ENCODE results near the gene CFAP52. TPM values are rescaled to one million over a fixed set of nuclear protein-coding genes. Genes with fewer than 3 reads are reported as not detected.

Gene CFAP52, protein sequence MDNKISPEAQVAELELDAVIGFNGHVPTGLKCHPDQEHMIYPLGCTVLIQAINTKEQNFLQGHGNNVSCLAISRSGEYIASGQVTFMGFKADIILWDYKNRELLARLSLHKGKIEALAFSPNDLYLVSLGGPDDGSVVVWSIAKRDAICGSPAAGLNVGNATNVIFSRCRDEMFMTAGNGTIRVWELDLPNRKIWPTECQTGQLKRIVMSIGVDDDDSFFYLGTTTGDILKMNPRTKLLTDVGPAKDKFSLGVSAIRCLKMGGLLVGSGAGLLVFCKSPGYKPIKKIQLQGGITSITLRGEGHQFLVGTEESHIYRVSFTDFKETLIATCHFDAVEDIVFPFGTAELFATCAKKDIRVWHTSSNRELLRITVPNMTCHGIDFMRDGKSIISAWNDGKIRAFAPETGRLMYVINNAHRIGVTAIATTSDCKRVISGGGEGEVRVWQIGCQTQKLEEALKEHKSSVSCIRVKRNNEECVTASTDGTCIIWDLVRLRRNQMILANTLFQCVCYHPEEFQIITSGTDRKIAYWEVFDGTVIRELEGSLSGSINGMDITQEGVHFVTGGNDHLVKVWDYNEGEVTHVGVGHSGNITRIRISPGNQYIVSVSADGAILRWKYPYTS
- 0.36 and 0.65 TPM in 2 replicates for total RNA-seq

DNA sequence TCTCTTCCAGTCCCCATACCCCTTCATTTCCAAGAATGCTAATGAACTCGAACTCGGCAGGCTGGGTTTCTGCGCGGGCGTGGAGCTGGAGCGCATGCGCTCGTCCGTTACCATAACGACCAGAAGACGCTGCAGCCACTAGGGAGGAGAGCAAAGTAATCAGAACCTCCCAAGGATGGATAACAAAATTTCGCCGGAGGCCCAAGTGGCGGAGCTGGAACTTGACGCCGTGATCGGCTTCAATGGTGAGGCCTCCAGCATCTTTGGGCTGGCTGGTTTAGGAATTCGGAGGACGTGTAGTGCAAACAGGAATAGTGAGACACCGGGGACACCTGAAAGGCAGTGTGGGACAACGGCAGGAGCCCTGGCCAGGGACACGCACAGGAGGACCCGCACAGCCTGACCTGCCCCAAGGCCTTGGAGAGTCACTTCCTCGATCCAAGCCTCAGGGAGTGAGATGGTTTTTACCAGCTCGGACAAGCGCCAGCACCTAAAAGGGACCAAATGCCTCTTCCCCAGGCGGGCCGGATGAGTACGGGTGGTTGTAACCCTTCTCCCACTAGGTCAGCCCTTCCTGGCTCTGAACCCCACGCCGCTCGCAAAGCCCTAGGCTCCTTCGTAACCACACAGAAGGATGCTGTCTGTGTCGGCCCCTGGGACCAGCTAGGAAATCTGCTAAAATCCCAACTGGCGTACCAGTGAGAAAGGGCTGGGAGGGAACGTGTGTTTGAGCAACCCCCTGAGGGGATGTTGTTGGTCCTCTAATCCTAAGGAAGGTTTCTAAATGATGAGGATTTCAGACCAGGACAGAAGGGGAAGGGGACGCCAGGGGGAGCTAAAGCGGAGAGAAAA lies at the start of gene CFAP52:
CFAP52 (plus strand) TSS at position 122 of the 852 bp plus-strand sequence; CDS start at position 176, 54 bp downstream.

DNA sequence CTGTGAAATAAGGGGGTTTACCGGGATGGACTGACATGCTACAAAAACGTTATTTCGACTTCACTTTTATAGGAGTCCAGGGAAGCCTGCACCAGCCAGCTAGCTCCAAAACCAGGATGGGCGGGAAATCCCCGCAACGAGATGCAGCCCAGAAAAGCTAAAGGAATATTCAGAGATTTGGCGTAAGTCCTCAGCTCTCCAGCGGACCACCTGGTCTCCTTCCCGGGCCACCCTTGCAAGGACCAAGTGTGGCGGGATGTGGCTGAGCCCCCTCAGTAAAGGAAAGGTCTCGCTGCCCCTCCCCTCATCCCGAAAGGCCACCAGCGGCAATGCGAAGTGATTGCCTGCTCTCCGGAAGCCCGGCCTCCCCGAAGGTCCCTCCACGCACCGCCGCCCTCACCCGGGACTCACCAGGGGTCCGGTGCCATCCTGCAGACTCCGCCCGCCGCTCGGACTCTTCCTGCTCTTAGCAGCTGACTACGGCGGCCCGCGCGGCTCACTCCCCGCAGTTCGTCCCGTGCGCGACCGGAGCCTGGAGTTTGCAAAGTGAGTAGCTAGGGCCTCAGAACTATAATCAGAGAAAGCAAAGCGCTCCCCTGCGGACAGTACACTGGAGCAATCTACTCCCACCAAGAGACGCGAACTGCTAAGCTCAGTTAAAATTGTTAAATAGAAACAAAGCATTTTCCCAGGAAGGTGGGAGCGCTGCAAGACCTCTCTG lies 901 bp upstream of the CFAP52 start, which contains the start of gene STX8:
STX8 (minus strand) TSS at position 440 of the 721 bp plus-strand sequence; CDS start at position 428, 12 bp downstream.

DNA sequence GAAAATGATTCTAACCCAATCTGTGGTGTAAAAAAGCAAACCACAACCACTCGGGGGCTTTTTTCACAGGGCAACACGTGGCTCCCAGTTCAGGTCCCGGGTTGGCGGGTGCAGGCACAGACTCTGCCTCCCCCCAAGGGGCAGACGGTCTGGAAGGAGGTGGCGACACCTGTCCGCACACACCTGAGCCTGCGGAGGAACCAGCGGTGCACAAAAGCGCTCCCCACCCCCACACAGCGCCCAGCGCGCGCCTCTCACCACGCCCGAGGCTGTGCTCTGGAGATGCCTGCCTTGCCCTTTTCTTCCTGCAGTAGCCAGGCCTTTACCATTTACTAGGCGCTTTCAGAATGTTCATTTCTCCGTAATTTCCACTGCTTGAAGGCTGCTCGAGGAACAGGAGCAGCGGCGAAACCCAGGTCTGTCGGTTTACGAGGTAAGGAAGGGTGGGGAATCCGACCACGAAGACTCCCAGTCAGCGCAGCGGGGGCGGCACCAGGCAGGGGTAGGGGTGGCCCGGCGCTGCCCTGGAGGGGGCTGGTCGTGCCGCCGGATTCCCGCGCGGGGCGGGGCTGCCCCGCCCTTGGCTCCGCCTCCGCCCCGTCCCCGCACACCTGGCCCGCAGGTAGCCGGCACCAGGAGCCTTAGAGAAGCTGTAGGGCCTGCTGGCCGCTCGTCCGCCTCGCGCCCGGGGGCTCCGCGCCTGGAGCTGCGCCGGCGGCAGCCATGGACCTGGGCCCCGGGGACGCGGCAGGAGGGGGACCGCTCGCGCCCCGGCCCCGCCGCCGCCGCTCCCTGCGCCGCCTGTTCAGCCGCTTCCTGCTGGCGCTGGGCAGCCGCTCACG lies 68.7 kb downstream of the CFAP52 start, which contains the start of gene USP43:
USP43 (plus strand) TSS at position 608 of the 842 bp plus-strand sequence; CDS start at position 724, 116 bp downstream.

Other genes with a start within 250 kb of the CFAP52 start
- 46.4 and 60.4 TPM in 2 replicates for gene STX8, start 822 bp upstream of the CFAP52 start, total RNA-seq
- gene USP43, start 68.9 kb downstream of the CFAP52 start, total RNA-seq: 0.49 TPM in 2 replicates
- not detected in 2 replicates for gene DHRS7C, start 214.9 kb downstream of the CFAP52 start, total RNA-seq
- gene GSG1L2, start 245.4 kb downstream of the CFAP52 start, total RNA-seq: not detected in 2 replicates
- gene GLP2R, start 249.3 kb downstream of the CFAP52 start, total RNA-seq: not detected in 2 replicates

Data from hair follicle dermal papilla cell (primary cell).